Measurements from ENCODE around the gene PRTN3. TPM values are rescaled to one million over a fixed set of nuclear protein-coding genes. Genes with fewer than 3 reads are reported as not detected.

PRTN3 gene
- polyA plus RNA-seq, 1 donor (not counting 4 experiments of a cell fraction or from before 2014, with no cell fraction given) = not detected

DNA sequence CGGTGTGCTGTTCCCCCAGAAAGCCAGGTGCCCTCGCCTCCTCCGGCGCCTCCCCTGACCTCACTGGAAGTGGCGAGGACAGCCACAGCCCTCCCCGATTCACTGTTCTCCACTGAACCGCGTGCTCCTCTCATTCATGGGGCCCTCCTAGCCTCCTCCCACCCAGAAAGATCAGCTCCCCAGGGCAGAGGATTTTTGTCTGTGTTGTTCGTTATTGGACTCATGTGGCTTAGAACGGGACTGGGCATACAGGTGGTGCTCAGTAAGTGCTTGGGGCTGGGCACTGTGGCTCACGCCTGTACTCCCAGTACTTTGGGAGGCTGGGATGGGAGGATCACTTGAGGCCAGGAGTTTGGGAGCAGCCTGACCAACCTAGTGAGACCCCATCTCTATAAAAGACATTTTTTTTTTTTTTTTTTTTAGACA, 3.8 kb downstream of the PRTN3 start:
- no peak overlapping the region for H2AFZ ChIP-seq (ENCODE audit: control insufficient read depth, low read length)
- H3K9ac ChIP-seq (ENCODE audit: control insufficient read depth, extremely low read depth, insufficient read depth, low read length) = no peak overlapping the region
- peaks cover 41% of the 10 kb centered on the region for H3K27me3 ChIP-seq (ENCODE audit: control insufficient read depth, extremely low read depth, insufficient read depth, low read length)
- H3K4me3 ChIP-seq (ENCODE audit: control insufficient read depth in 2 of 3, extremely low read depth in 1 of 3, insufficient read depth in 2 of 3, low read depth in 1 of 3, low read length in 3 of 3) = no peak overlapping the region
- H3K4me1 ChIP-seq (ENCODE audit: control insufficient read depth, extremely low read depth, insufficient read depth, low read length) = no peaks in the 10 kb centered on the region
- no peak overlapping the region for H3K27ac ChIP-seq (ENCODE audit: control insufficient read depth, insufficient read depth, low read length)
- TF ChIP-seq EZH2 (IDR thresholded peaks at IDR 0.05; ENCODE audit: low read length) = no peak
- TF ChIP-seq, protein P1, sequence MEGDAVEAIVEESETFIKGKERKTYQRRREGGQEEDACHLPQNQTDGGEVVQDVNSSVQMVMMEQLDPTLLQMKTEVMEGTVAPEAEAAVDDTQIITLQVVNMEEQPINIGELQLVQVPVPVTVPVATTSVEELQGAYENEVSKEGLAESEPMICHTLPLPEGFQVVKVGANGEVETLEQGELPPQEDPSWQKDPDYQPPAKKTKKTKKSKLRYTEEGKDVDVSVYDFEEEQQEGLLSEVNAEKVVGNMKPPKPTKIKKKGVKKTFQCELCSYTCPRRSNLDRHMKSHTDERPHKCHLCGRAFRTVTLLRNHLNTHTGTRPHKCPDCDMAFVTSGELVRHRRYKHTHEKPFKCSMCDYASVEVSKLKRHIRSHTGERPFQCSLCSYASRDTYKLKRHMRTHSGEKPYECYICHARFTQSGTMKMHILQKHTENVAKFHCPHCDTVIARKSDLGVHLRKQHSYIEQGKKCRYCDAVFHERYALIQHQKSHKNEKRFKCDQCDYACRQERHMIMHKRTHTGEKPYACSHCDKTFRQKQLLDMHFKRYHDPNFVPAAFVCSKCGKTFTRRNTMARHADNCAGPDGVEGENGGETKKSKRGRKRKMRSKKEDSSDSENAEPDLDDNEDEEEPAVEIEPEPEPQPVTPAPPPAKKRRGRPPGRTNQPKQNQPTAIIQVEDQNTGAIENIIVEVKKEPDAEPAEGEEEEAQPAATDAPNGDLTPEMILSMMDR (optimal IDR thresholded peaks at IDR 0.05 in 1 of 3, IDR thresholded peaks at IDR 0.05 in 1 of 3, conservative IDR thresholded peaks at IDR 0.05 in 1 of 3; ENCODE audit: extremely low read depth in 1 of 3, insufficient read depth in 2 of 3, low read length in 3 of 3) = no peak
- H3K36me3 ChIP-seq (ENCODE audit: control insufficient read depth in 2 of 2, extremely low read depth in 1 of 2, insufficient read depth in 2 of 2, low read length in 2 of 2) = no peaks in the 10 kb centered on the region
- H3K4me2 ChIP-seq (ENCODE audit: control insufficient read depth, extremely low read depth, insufficient read depth, low read depth, low read length) = no peak overlapping the region
- no peaks in the 10 kb centered on the region for H3K9me1 ChIP-seq (ENCODE audit: control insufficient read depth, extremely low read depth, insufficient read depth, low read length)
- H3K79me2 ChIP-seq (ENCODE audit: control insufficient read depth, insufficient read depth, low read length) = no peaks in the 10 kb centered on the region
- DNase-seq (ENCODE audit: low read depth, low spot score) (no peak), FAIRE-seq (no peak)
- dilution Hi-C loops (cut with MboI; ENCODE audit: extremely low pct_ligation_motif_present, low sequenced_read_pairs) = no loop called here
- no peaks in the 10 kb centered on the region for H3K9me3 ChIP-seq (ENCODE audit: control insufficient read depth, low read depth, low read length)
- no peaks in the 10 kb centered on the region for H4K20me1 ChIP-seq (ENCODE audit: control insufficient read depth, extremely low read depth, insufficient read depth, low read length)

DNA sequence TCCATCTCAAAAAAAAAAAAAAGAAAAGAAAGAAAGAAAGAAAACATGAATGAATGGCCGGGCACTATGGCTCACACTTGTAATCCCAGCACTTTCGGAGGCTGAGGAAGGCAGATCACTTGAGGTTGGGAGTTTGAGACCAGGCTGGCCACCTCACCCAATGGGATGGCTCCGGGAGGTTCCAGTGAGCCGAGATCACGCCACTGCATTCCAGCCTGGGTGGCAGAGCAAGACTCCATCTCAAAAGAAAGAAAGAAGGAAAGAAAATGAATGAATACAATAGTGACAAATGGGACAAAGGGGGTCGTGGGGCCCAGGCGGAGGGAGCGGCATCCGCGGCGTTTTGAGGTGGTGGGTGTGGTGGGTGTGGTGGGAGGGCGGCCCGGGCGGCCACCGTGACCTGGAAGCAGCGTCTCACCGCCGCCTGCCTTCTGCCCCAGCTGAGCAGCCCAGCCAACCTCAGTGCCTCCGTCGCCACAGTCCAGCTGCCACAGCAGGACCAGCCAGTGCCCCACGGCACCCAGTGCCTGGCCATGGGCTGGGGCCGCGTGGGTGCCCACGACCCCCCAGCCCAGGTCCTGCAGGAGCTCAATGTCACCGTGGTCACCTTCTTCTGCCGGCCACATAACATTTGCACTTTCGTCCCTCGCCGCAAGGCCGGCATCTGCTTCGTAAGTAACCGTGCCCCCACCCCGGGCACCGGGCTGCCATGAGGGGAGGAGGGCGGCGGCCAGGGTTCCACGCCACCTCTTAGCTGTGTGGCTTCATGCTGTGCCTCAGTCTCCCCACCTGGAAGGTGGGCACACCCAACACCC, 5.1 kb downstream of the PRTN3 start:
- TF ChIP-seq EZH2 (IDR thresholded peaks at IDR 0.05; ENCODE audit: low read length) = no peak
- TF ChIP-seq, protein P1 (optimal IDR thresholded peaks at IDR 0.05 in 1 of 3, IDR thresholded peaks at IDR 0.05 in 1 of 3, conservative IDR thresholded peaks at IDR 0.05 in 1 of 3; ENCODE audit: extremely low read depth in 1 of 3, insufficient read depth in 2 of 3, low read length in 3 of 3) = no peak
- no peaks in the 10 kb centered on the region for H3K9me1 ChIP-seq (ENCODE audit: control insufficient read depth, extremely low read depth, insufficient read depth, low read length)
- dilution Hi-C loops (cut with MboI; ENCODE audit: extremely low pct_ligation_motif_present, low sequenced_read_pairs) = no loop called here
- no peak overlapping the region for H3K9ac ChIP-seq (ENCODE audit: control insufficient read depth, extremely low read depth, insufficient read depth, low read length)
- no peak overlapping the region for H3K4me3 ChIP-seq (ENCODE audit: control insufficient read depth in 2 of 3, extremely low read depth in 1 of 3, insufficient read depth in 2 of 3, low read depth in 1 of 3, low read length in 3 of 3)
- no peaks in the 10 kb centered on the region for H3K9me3 ChIP-seq (ENCODE audit: control insufficient read depth, low read depth, low read length)
- H3K27ac ChIP-seq (ENCODE audit: control insufficient read depth, insufficient read depth, low read length) = no peak overlapping the region
- no peaks in the 10 kb centered on the region for H3K79me2 ChIP-seq (ENCODE audit: control insufficient read depth, insufficient read depth, low read length)
- peaks cover 48% of the 10 kb centered on the region for H3K27me3 ChIP-seq (ENCODE audit: control insufficient read depth, extremely low read depth, insufficient read depth, low read length)
- H2AFZ ChIP-seq (ENCODE audit: control insufficient read depth, low read length) = no peak overlapping the region
- peaks cover 4% of the 10 kb centered on the region for H3K4me1 ChIP-seq (ENCODE audit: control insufficient read depth, extremely low read depth, insufficient read depth, low read length)
- H4K20me1 ChIP-seq (ENCODE audit: control insufficient read depth, extremely low read depth, insufficient read depth, low read length) = peaks cover 4% of the 10 kb centered on the region
- H3K4me2 ChIP-seq (ENCODE audit: control insufficient read depth, extremely low read depth, insufficient read depth, low read depth, low read length) = no peak overlapping the region
- DNase-seq (ENCODE audit: low read depth, low spot score) (no peak), FAIRE-seq (no peak)
- H3K36me3 ChIP-seq (ENCODE audit: control insufficient read depth in 2 of 2, extremely low read depth in 1 of 2, insufficient read depth in 2 of 2, low read length in 2 of 2) = no peaks in the 10 kb centered on the region
